H9 (cell line): ENCODE data around the gene TPPP. TPM values are rescaled to one million over a fixed set of nuclear protein-coding genes. Genes with fewer than 3 reads are reported as not detected.

ENCODE experiments used
- DNase-seq: peaks from one replicate; pipeline ENCODE4 v3.0.0-alpha.2; 2017
- H2AFZ ChIP-seq: one replicate; pipeline ENCODE4 v1.6.1; 2013; ENCODE audit warnings: mild to moderate bottlenecking, low read length, control low read depth, moderate library complexity
- H2AK5ac ChIP-seq: 2 replicates; pipeline ENCODE4 v1.6.1; 2013; ENCODE audit warnings: low read length, control low read depth, mixed read lengths; ENCODE audit not compliant: insufficient read length
- H2BK120ac ChIP-seq: one replicate; pipeline ENCODE4 v1.6.1; 2013; ENCODE audit warnings: low read depth, mild to moderate bottlenecking, low read length, control low read depth, inconsistent platforms; ENCODE audit not compliant: poor library complexity, severe bottlenecking
- H2BK12ac ChIP-seq: 2 replicates; pipeline ENCODE4 v1.6.1; 2013; ENCODE audit warnings: low read length, control low read depth, mixed read lengths, low read depth; ENCODE audit not compliant: insufficient read length
- H2BK15ac ChIP-seq: 2 replicates; pipeline ENCODE4 v1.6.1; 2013; ENCODE audit warnings: low read depth, low read length, control low read depth
- H2BK20ac ChIP-seq: one replicate; pipeline ENCODE4 v1.6.1; 2013; ENCODE audit warnings: low read depth, mild to moderate bottlenecking, low read length, control low read depth, inconsistent platforms; ENCODE audit not compliant: poor library complexity, severe bottlenecking
- H2BK5ac ChIP-seq: 2 replicates; pipeline ENCODE4 v1.6.1; 2013; ENCODE audit warnings: low read length, control low read depth, mixed read lengths; ENCODE audit not compliant: insufficient read length
- H3K14ac ChIP-seq: 2 replicates; pipeline ENCODE4 v1.6.1; 2013; ENCODE audit warnings: low read length, control low read depth; ENCODE audit not compliant: insufficient read depth
- H3K18ac ChIP-seq: 2 replicates; pipeline ENCODE4 v1.6.1; 2013; ENCODE audit warnings: low read depth, mild to moderate bottlenecking, mixed read lengths, low read length, control low read depth; ENCODE audit not compliant: insufficient read length
- H3K23ac ChIP-seq: 2 replicates; pipeline ENCODE4 v1.6.1; 2013; ENCODE audit warnings: low read length, control low read depth, mixed read lengths, low read depth; ENCODE audit not compliant: insufficient read length
- H3K23me2 ChIP-seq: 2 replicates; pipeline ENCODE4 v1.6.1; 2013; ENCODE audit warnings: low read depth, mild to moderate bottlenecking, mixed read lengths, low read length, control low read depth; ENCODE audit not compliant: insufficient read length, poor library complexity, severe bottlenecking
- H3K27ac ChIP-seq: 2 replicates; pipeline ENCODE4 v1.5.1; 2013; ENCODE audit warnings: low read length, control low read depth, mixed read lengths, low read depth; ENCODE audit not compliant: insufficient read length
- H3K27me3 ChIP-seq: 2 replicates; pipeline ENCODE4 v1.6.1; 2013; ENCODE audit warnings: low read length, control low read depth, inconsistent platforms; ENCODE audit not compliant: insufficient read depth
- H3K4ac ChIP-seq: 2 replicates; pipeline ENCODE4 v1.6.1; 2013; ENCODE audit warnings: low read depth, mild to moderate bottlenecking, control low read depth, inconsistent platforms, low read length, moderate library complexity
- H3K4me1 ChIP-seq: 2 replicates; pipeline ENCODE4 v1.6.1; 2013; ENCODE audit warnings: low read length, control low read depth, inconsistent platforms; ENCODE audit not compliant: insufficient read depth
- H3K4me2 ChIP-seq: 2 replicates; pipeline ENCODE4 v1.6.1; 2013; ENCODE audit warnings: low read length, control low read depth, mixed read lengths; ENCODE audit not compliant: insufficient read length, insufficient read depth
- H3K56ac ChIP-seq: 2 replicates; pipeline ENCODE4 v1.6.1; 2013; ENCODE audit warnings: low read depth, mild to moderate bottlenecking, mixed read lengths, low read length, control low read depth; ENCODE audit not compliant: insufficient read length
- H3K79me1 ChIP-seq: 2 replicates; pipeline ENCODE4 v1.6.1; 2013; ENCODE audit warnings: low read depth, mild to moderate bottlenecking, moderate library complexity, low read length, control low read depth, inconsistent platforms; ENCODE audit not compliant: insufficient read depth, poor library complexity, severe bottlenecking
- H3K79me2 ChIP-seq: 2 replicates; pipeline ENCODE4 v1.6.1; 2013; ENCODE audit warnings: low read length, control low read depth, inconsistent platforms; ENCODE audit not compliant: insufficient read depth
- H3K9ac ChIP-seq: 2 replicates; pipeline ENCODE4 v1.6.1; 2013; ENCODE audit warnings: low read length, control low read depth, mixed read lengths; ENCODE audit not compliant: insufficient read length; ENCODE audit errors: extremely low read depth
- H3K9me3 ChIP-seq: one replicate; pipeline ENCODE4 v1.6.1; 2013; ENCODE audit warnings: low read depth, low read length, inconsistent platforms; ENCODE audit not compliant: control insufficient read depth
- H3T11ph ChIP-seq: one replicate; pipeline ENCODE4 v1.6.1; 2013; ENCODE audit warnings: mild to moderate bottlenecking, low read length, control low read depth, inconsistent platforms
- H4K20me1 ChIP-seq: one replicate; pipeline ENCODE4 v1.6.1; 2013; ENCODE audit not compliant: control insufficient read depth, insufficient read length, insufficient read depth
- H4K5ac ChIP-seq: 2 replicates; pipeline ENCODE4 v1.6.1; 2013; ENCODE audit warnings: low read depth, mild to moderate bottlenecking, mixed read lengths, low read length, control low read depth; ENCODE audit not compliant: insufficient read length
- H4K8ac ChIP-seq: replicated peaks from 2 replicates; pipeline ENCODE4 v1.6.1; 2013; ENCODE audit warnings: low read length, control low read depth, mixed read lengths, low read depth; ENCODE audit not compliant: insufficient read length
- H4K91ac ChIP-seq: 2 replicates; pipeline ENCODE4 v1.6.1; 2013; ENCODE audit warnings: low read depth, mild to moderate bottlenecking, moderate library complexity, mixed read lengths, low read length, control low read depth; ENCODE audit not compliant: insufficient read length
- H3K27ac Mint-ChIP-seq, 3 experiments: 2 replicates in 2 of 3; 3 replicates in 1 of 3; pipeline ENCODE4 v1.8.0; 2020 to 2021; ENCODE audit warnings: mixed read lengths in 3 of 3, mild to moderate bottlenecking in 1 of 3, moderate library complexity in 1 of 3
- H3K27me3 Mint-ChIP-seq: 2 replicates; pipeline ENCODE4 v1.8.0; 2021; ENCODE audit warnings: low read depth, mild to moderate bottlenecking, moderate library complexity, mixed read lengths
- H3K36me3 Mint-ChIP-seq, 3 experiments: 2 replicates in 2 of 3; 3 replicates in 1 of 3; pipeline ENCODE4 v1.8.0; 2020 to 2021; ENCODE audit warnings: low read depth in 3 of 3, mixed read lengths in 3 of 3; ENCODE audit not compliant: insufficient read depth in 1 of 3
- H3K4me1 Mint-ChIP-seq, 2 experiments: 2 replicates each; pipeline ENCODE4 v1.8.0; 2020; ENCODE audit warnings: mixed read lengths in 2 of 2
- H3K4me3 Mint-ChIP-seq, 2 experiments: 2 replicates in 1 of 2; 3 replicates in 1 of 2; pipeline ENCODE4 v1.8.0; 2020 to 2021; ENCODE audit warnings: mild to moderate bottlenecking in 2 of 2, mixed read lengths in 2 of 2, moderate library complexity in 1 of 2
- H3K9me3 Mint-ChIP-seq, 2 experiments: 2 replicates in 1 of 2; 3 replicates in 1 of 2; pipeline ENCODE4 v1.8.0; 2020; ENCODE audit warnings: mild to moderate bottlenecking in 2 of 2, mixed read lengths in 2 of 2, moderate library complexity in 1 of 2
- WGBS: extraction: QIAGEN DNeasy Blood & Tissue Kit; methylation state at CpG from one replicate; pipeline ENCODE4 v1.1.7; 2013; ENCODE audit warnings: missing lambda C conversion rate, low lambda C conversion rate, mixed read lengths; ENCODE audit not compliant: insufficient read length; ENCODE audit errors: extremely low coverage; 5-methylcytosine and 5-hydroxymethylcytosine counted together
- total RNA-seq: library from RNA; stranded (reverse); gene quantifications from 2 replicates; pipeline ENCODE4 v1.2.1, GENCODE V29; 2021
- TF ChIP-seq, protein P1 (sequence below): fragments of 200-600 bp; sonication (generic); conservative IDR thresholded peaks from 3 replicates; pipeline ENCODE4 v1.8.0; 2021; ENCODE audit warnings: antibody characterized with exemption, mild to moderate bottlenecking

TPPP gene
- total RNA-seq, 1 experiment from 2014 or later = 0.44 TPM

DNA sequence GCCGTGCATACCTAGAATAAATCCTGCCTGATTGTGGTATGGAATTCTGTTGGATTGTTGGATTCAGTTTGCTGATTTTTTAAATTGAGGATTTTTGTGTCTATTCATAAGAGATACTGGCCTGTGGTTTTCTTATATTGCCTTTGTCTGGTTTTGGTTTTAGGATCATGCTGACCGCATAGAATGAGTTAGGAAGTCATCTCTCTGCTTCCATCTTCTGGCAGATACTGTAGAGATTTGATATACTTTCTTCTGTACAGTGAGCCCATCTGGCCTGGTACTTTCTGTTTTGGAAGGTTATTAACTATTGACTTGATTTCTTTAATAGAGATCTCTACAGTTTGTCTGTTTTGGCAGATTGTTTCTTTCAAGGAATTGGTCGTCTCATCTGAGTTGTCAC lies 66.3 kb downstream of the TPPP start:
- Mint-ChIP-seq H3K27me3 (no peaks in the 10 kb centered on the region), H3K9me3 (no peaks in the 10 kb centered on the region), H3K4me1 (no peaks in the 10 kb centered on the region), H3K27ac (no peak overlapping the region; a peak in 1 of 7 replicates), H3K4me3 (no peak overlapping the region), H3K36me3 (peaks cover 36 to 57% (median 55%) of the 10 kb centered on the region in 3 experiments; a peak in 6 of 7 replicates)
- Histone ChIP-seq H2BK5ac (no peak overlapping the region), H3T11ph (no peak overlapping the region), H4K91ac (no peak overlapping the region), H4K8ac (no peak overlapping the region), H3K23me2 (no peaks in the 10 kb centered on the region), H3K79me1 (no peaks in the 10 kb centered on the region), H2BK20ac (no peak overlapping the region), H2AFZ (no peak overlapping the region), H3K79me2 (no peaks in the 10 kb centered on the region), H3K9me3 (no peaks in the 10 kb centered on the region), H3K9ac (no peak overlapping the region), H2BK15ac (no peak overlapping the region), H2BK12ac (no peak overlapping the region), H2BK120ac (no peak overlapping the region), H2AK5ac (no peak overlapping the region), H3K18ac (no peak overlapping the region), H3K14ac (no peak overlapping the region), H3K4ac (no peak overlapping the region), H3K4me2 (no peak overlapping the region), H3K23ac (no peak overlapping the region), H3K56ac (no peak overlapping the region), H3K27me3 (no peaks in the 10 kb centered on the region), H4K5ac (no peak overlapping the region), H4K20me1 (no peaks in the 10 kb centered on the region), H3K4me1 (no peaks in the 10 kb centered on the region), H3K27ac (no peak overlapping the region)
- no CpG with 5 or more reads among the region's 3 CpGs for WGBS
- TF ChIP-seq, protein P1, sequence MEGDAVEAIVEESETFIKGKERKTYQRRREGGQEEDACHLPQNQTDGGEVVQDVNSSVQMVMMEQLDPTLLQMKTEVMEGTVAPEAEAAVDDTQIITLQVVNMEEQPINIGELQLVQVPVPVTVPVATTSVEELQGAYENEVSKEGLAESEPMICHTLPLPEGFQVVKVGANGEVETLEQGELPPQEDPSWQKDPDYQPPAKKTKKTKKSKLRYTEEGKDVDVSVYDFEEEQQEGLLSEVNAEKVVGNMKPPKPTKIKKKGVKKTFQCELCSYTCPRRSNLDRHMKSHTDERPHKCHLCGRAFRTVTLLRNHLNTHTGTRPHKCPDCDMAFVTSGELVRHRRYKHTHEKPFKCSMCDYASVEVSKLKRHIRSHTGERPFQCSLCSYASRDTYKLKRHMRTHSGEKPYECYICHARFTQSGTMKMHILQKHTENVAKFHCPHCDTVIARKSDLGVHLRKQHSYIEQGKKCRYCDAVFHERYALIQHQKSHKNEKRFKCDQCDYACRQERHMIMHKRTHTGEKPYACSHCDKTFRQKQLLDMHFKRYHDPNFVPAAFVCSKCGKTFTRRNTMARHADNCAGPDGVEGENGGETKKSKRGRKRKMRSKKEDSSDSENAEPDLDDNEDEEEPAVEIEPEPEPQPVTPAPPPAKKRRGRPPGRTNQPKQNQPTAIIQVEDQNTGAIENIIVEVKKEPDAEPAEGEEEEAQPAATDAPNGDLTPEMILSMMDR = no peak
- DNase-seq = no peak
